Loucy (cell line): Measurements from ENCODE around the gene SLC15A1.

ENCODE experiments used
- H2AFZ ChIP-seq: fragments of 200-600 bp; sonication (generic); 2 replicates; pipeline ENCODE4 v1.6.0; 2016; ENCODE audit warnings: antibody characterized with exemption, mild to moderate bottlenecking, low read length, moderate library complexity
- H3F3A ChIP-seq: fragments of 200-600 bp; 2 replicates; pipeline ENCODE4 v1.6.0; 2016; ENCODE audit warnings: antibody characterized with exemption, low read depth, mild to moderate bottlenecking
- H3K27me3 ChIP-seq: fragments of 200-600 bp; sonication (generic); 2 replicates; pipeline ENCODE4 v1.6.1; 2014; ENCODE audit warnings: low read length, mild to moderate bottlenecking; ENCODE audit not compliant: insufficient read depth, poor library complexity, severe bottlenecking
- H3K36me3 ChIP-seq: fragments of 200-600 bp; sonication (generic); 2 replicates; pipeline ENCODE4 v1.6.1; 2016; ENCODE audit warnings: low read length; ENCODE audit not compliant: insufficient read depth
- H3K4me1 ChIP-seq: fragments of 200-600 bp; sonication (generic); 2 replicates; pipeline ENCODE4 v1.5.1; 2014; ENCODE audit warnings: low read length, mild to moderate bottlenecking; ENCODE audit not compliant: insufficient read depth, poor library complexity, severe bottlenecking
- H3K4me2 ChIP-seq: fragments of 200-600 bp; sonication (generic); 2 replicates; pipeline ENCODE4 v1.6.0; 2014; ENCODE audit warnings: antibody characterized with exemption, low read length, low read depth, mild to moderate bottlenecking; ENCODE audit not compliant: poor library complexity, severe bottlenecking
- H3K4me3 ChIP-seq: fragments of 200-600 bp; sonication (generic); 2 replicates; pipeline ENCODE4 v1.5.1; 2014; ENCODE audit warnings: low read length, mild to moderate bottlenecking, mixed read lengths; ENCODE audit not compliant: poor library complexity, severe bottlenecking
- H3K79me2 ChIP-seq: fragments of 200-600 bp; sonication (generic); 2 replicates; pipeline ENCODE4 v1.6.1; 2014; ENCODE audit warnings: low read length; ENCODE audit not compliant: insufficient read depth
- H3K9ac ChIP-seq: fragments of 200-600 bp; sonication (generic); 2 replicates; pipeline ENCODE4 v1.6.0; 2014; ENCODE audit warnings: mild to moderate bottlenecking, low read depth, low read length, moderate library complexity; ENCODE audit not compliant: poor library complexity, severe bottlenecking
- H3K9me2 ChIP-seq: fragments of 200-600 bp; sonication (generic); replicated peaks from 2 replicates; pipeline ENCODE4 v1.6.1; 2016; ENCODE audit warnings: low read depth, low read length, mixed read lengths
- H3K9me3 ChIP-seq: fragments of 200-600 bp; sonication (generic); 2 replicates; pipeline ENCODE4 v1.6.1; 2014; ENCODE audit warnings: mild to moderate bottlenecking, antibody characterized with exemption, low read length, low read depth; ENCODE audit not compliant: insufficient read depth
- H4K20me1 ChIP-seq: fragments of 200-600 bp; sonication (generic); 2 replicates; pipeline ENCODE4 v1.6.0; 2014; ENCODE audit warnings: antibody characterized with exemption, low read length, mild to moderate bottlenecking; ENCODE audit not compliant: insufficient read depth, poor library complexity, severe bottlenecking
- EZH2phosphoT487 ChIP-seq: fragments of 200-600 bp; IDR thresholded peaks from 2 replicates; pipeline ENCODE4 v1.6.1; 2018; ENCODE audit warnings: antibody characterized with exemption, mild to moderate bottlenecking, moderate library complexity, borderline replicate concordance
- TF ChIP-seq, protein P1 (sequence below): fragments of 200-600 bp; sonication (generic); conservative IDR thresholded peaks from 2 replicates; pipeline ENCODE4 v1.5.1; 2014; ENCODE audit warnings: mild to moderate bottlenecking, antibody characterized with exemption, low read length

Gene SLC15A1

DNA sequence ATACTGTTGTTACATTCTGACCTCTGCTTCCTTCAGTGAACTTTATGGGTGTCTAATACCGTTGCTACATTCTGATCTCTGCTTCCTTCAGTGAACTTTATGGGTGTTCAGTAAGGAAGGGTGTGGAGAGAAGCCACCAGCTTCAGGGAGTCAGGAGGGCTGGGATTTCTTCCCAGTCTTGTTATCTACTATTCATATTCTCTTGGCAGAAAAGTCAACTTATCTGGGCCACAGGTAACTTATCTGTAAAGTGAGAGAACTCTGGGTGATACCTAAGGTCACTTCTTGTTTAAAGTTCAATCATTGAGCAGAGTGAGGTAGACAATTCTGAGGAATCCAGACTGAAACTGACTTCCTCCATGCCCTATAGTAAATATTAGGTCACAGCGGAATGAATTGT is 104.3 kb downstream of the SLC15A1 start:
- TF ChIP-seq, protein P1, sequence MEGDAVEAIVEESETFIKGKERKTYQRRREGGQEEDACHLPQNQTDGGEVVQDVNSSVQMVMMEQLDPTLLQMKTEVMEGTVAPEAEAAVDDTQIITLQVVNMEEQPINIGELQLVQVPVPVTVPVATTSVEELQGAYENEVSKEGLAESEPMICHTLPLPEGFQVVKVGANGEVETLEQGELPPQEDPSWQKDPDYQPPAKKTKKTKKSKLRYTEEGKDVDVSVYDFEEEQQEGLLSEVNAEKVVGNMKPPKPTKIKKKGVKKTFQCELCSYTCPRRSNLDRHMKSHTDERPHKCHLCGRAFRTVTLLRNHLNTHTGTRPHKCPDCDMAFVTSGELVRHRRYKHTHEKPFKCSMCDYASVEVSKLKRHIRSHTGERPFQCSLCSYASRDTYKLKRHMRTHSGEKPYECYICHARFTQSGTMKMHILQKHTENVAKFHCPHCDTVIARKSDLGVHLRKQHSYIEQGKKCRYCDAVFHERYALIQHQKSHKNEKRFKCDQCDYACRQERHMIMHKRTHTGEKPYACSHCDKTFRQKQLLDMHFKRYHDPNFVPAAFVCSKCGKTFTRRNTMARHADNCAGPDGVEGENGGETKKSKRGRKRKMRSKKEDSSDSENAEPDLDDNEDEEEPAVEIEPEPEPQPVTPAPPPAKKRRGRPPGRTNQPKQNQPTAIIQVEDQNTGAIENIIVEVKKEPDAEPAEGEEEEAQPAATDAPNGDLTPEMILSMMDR = no peak
- TF ChIP-seq EZH2phosphoT487 = no peak
- Histone ChIP-seq H3K4me3 (no peak overlapping the region), H3K27me3 (no peaks in the 10 kb centered on the region), H3K9ac (no peak overlapping the region), H2AFZ (no peak overlapping the region), H3K36me3 (no peaks in the 10 kb centered on the region), H3K4me2 (no peak overlapping the region), H3K79me2 (no peaks in the 10 kb centered on the region), H3K4me1 (no peaks in the 10 kb centered on the region), H3F3A (no peaks in the 10 kb centered on the region), H3K9me2 (no peaks in the 10 kb centered on the region), H4K20me1 (no peaks in the 10 kb centered on the region), H3K9me3 (no peaks in the 10 kb centered on the region)

DNA sequence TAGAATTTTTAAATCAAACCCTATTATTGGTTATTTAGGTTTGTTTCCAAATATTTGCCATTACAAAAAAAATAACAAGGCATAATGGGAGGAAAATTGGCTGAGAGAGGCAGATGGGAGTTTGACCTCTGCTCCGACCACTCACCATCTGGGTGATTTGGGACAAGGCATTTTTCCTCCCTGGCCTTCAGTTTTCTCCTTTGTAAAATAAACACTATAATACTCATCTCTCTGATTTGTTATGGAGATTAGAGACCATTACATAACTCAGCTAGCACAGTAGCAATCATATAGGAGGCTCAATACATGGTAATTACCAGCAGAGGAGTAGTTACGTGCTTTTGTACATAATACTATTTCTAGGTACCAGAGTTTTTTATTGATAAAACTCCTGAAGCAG is 105.4 kb downstream of the SLC15A1 start:
- Histone ChIP-seq H3K4me2 (no peak overlapping the region), H4K20me1 (no peaks in the 10 kb centered on the region), H3K4me1 (no peaks in the 10 kb centered on the region), H3K27me3 (no peaks in the 10 kb centered on the region), H3K4me3 (no peak overlapping the region), H3K36me3 (no peaks in the 10 kb centered on the region), H3K9ac (no peak overlapping the region), H2AFZ (no peak overlapping the region), H3K79me2 (no peaks in the 10 kb centered on the region), H3F3A (no peaks in the 10 kb centered on the region), H3K9me2 (no peaks in the 10 kb centered on the region), H3K9me3 (no peaks in the 10 kb centered on the region)
- TF ChIP-seq, protein P1 = no peak
- TF ChIP-seq EZH2phosphoT487 = no peak

DNA sequence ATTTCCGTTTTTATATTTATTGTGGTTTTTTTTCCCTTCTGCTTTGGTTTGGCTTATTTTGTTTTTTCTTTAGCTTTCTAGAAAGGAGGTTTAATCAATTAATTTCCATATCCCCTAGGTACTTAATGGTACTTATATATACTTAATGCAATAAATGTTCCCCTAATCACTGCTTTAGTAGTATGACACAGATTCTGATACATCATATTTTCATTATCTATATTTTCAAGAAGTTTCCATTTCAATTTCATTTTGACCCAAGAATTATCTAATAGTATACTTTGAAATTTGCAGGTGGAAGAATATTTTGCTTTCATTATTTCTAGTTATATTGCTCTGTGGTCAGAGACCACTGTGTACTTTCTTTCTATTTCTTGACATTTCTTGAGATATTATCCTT is 109.0 kb downstream of the SLC15A1 start:
- no peaks in the 10 kb centered on the region for H3K4me1 ChIP-seq
- no peak overlapping the region for H3K9ac ChIP-seq
- no peak overlapping the region for H3K4me3 ChIP-seq
- no peaks in the 10 kb centered on the region for H3K79me2 ChIP-seq
- H3K36me3 ChIP-seq = no peaks in the 10 kb centered on the region
- no peak for TF ChIP-seq EZH2phosphoT487
- TF ChIP-seq, protein P1 = no peak
- H2AFZ ChIP-seq = no peak overlapping the region
- H3K4me2 ChIP-seq = no peak overlapping the region
- H3K27me3 ChIP-seq = no peaks in the 10 kb centered on the region
- H3F3A ChIP-seq = no peaks in the 10 kb centered on the region
- no peaks in the 10 kb centered on the region for H3K9me2 ChIP-seq
- no peaks in the 10 kb centered on the region for H3K9me3 ChIP-seq
- H4K20me1 ChIP-seq = no peaks in the 10 kb centered on the region
